GM23338 (cell line): ENCODE data around the gene SPI1.

Experiments used
- POLR2AphosphoS5 ChIP-seq: IDR thresholded peaks from 2 replicates; pipeline ENCODE4 v1.6.1; 2016; ENCODE audit warnings: antibody characterized with exemption, low read depth
- TF ChIP-seq, protein P1 (sequence below), 2 experiments: fragments of 200-600 bp in 1 of 2; sonication (generic) in 1 of 2; conservative IDR thresholded peaks; 2 replicates each; pipeline versions ENCODE4 v1.5.1 to v1.6.1; 2016 to 2017; ENCODE audit warnings: antibody characterized with exemption in 2 of 2, low read depth in 2 of 2, mild to moderate bottlenecking in 2 of 2, moderate library complexity in 1 of 2
- TF ChIP-seq, protein P2 (sequence below): IDR thresholded peaks from one replicate; pipeline ENCODE4 v1.6.1; 2018; ENCODE audit warnings: antibody characterized with exemption; ENCODE audit not compliant: unreplicated experiment

DNA sequence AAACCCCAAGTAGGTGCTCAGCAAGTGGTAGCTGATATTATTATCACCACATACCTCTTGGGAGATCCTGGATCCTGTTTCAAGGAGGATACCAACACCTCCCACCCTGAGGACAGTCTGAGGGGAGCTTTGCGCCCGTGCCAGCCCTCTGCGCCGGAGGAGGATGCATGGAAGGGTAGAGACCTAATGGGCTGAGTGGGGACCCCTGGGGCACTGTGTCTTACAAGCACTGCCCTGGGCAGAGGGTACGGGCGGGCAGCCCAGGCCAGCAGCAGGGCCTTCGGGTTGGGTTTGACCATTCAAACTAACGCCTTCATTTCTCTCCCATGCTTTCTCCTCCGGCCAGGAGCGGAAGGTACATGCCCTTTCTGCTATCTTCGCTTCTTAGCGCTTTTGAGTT, 52.1 kb downstream of the SPI1 start:
- TF ChIP-seq POLR2AphosphoS5, result no peak
- TF ChIP-seq, protein P1, sequence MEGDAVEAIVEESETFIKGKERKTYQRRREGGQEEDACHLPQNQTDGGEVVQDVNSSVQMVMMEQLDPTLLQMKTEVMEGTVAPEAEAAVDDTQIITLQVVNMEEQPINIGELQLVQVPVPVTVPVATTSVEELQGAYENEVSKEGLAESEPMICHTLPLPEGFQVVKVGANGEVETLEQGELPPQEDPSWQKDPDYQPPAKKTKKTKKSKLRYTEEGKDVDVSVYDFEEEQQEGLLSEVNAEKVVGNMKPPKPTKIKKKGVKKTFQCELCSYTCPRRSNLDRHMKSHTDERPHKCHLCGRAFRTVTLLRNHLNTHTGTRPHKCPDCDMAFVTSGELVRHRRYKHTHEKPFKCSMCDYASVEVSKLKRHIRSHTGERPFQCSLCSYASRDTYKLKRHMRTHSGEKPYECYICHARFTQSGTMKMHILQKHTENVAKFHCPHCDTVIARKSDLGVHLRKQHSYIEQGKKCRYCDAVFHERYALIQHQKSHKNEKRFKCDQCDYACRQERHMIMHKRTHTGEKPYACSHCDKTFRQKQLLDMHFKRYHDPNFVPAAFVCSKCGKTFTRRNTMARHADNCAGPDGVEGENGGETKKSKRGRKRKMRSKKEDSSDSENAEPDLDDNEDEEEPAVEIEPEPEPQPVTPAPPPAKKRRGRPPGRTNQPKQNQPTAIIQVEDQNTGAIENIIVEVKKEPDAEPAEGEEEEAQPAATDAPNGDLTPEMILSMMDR (conservative IDR thresholded peaks at IDR 0.05; ENCODE audit: low read depth in 2 of 2), result no peak
- TF ChIP-seq, protein P2, sequence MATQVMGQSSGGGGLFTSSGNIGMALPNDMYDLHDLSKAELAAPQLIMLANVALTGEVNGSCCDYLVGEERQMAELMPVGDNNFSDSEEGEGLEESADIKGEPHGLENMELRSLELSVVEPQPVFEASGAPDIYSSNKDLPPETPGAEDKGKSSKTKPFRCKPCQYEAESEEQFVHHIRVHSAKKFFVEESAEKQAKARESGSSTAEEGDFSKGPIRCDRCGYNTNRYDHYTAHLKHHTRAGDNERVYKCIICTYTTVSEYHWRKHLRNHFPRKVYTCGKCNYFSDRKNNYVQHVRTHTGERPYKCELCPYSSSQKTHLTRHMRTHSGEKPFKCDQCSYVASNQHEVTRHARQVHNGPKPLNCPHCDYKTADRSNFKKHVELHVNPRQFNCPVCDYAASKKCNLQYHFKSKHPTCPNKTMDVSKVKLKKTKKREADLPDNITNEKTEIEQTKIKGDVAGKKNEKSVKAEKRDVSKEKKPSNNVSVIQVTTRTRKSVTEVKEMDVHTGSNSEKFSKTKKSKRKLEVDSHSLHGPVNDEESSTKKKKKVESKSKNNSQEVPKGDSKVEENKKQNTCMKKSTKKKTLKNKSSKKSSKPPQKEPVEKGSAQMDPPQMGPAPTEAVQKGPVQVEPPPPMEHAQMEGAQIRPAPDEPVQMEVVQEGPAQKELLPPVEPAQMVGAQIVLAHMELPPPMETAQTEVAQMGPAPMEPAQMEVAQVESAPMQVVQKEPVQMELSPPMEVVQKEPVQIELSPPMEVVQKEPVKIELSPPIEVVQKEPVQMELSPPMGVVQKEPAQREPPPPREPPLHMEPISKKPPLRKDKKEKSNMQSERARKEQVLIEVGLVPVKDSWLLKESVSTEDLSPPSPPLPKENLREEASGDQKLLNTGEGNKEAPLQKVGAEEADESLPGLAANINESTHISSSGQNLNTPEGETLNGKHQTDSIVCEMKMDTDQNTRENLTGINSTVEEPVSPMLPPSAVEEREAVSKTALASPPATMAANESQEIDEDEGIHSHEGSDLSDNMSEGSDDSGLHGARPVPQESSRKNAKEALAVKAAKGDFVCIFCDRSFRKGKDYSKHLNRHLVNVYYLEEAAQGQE, result no peak
